A673 (cell line): ENCODE data around the gene SUSD4.

Experiments used
- EZH2 ChIP-seq: fragments of 200-600 bp; sonication (generic); IDR thresholded peaks from 2 replicates; pipeline ENCODE4 v1.6.1; 2017; ENCODE audit warnings: borderline replicate concordance, low read depth, mild to moderate bottlenecking, mixed read lengths, antibody characterized with exemption, low read length; ENCODE audit not compliant: poor library complexity, severe bottlenecking
- TF ChIP-seq, protein P1 (sequence below): fragments of 300-800, 200-600 bp; sonication (generic); conservative IDR thresholded peaks from 2 replicates; pipeline ENCODE4 v1.5.1; 2017; ENCODE audit warnings: low read depth, mild to moderate bottlenecking, antibody characterized with exemption, low read length, moderate library complexity, mixed read lengths

DNA sequence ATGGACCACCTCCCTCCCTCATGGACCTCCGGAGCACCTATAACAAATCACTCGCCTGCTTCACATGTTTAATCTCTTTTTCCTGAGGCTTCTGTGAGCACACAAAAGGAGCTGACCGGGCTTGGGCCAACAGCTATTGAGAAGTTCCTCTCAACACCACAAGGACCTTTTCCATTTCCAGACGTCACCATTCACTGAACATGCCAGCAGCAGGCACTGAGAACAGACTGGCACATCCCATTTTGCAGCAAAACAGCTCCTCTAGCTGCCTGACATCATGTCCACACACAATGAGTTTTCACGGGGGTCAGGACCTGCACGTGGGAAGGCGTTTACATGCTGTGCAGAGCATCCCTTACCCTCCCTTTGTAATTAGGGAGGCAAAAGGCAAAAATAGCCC, 11.0 kb downstream of the SUSD4 start:
- TF ChIP-seq, protein P1, sequence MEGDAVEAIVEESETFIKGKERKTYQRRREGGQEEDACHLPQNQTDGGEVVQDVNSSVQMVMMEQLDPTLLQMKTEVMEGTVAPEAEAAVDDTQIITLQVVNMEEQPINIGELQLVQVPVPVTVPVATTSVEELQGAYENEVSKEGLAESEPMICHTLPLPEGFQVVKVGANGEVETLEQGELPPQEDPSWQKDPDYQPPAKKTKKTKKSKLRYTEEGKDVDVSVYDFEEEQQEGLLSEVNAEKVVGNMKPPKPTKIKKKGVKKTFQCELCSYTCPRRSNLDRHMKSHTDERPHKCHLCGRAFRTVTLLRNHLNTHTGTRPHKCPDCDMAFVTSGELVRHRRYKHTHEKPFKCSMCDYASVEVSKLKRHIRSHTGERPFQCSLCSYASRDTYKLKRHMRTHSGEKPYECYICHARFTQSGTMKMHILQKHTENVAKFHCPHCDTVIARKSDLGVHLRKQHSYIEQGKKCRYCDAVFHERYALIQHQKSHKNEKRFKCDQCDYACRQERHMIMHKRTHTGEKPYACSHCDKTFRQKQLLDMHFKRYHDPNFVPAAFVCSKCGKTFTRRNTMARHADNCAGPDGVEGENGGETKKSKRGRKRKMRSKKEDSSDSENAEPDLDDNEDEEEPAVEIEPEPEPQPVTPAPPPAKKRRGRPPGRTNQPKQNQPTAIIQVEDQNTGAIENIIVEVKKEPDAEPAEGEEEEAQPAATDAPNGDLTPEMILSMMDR, result no peak
- no peak for TF ChIP-seq EZH2
